Measurements from ENCODE around the gene FBXO36. TPM values are rescaled to one million over a fixed set of nuclear protein-coding genes. Genes with fewer than 3 reads are reported as not detected.

Gene FBXO36
- total and polyA plus RNA-seq, 2 experiments from 2014 or later, result 5.8 to 7.6 TPM

DNA sequence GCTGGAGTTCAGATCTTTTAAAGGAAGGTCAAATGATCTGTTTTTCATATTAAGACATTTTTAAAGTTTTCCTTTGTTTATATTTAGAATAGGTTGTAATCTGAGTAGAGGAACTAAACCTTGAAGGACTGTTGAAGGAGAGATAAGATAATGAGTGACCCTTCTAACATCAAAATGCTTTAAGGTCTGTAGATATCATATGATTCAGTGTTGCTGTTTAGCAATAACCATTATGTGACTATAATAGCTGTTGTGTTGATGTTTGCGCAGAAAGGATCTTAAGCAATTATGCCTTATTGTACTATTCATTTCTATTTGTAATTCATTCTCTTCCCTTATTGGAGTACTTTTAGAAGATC is 86.4 kb downstream of the FBXO36 start:
- Histone ChIP-seq H3F3A (replicated peaks; ENCODE audit: low read depth) (no peaks in the 10 kb centered on the region), H3K9me2 (ENCODE audit: insufficient read depth) (no peaks in the 10 kb centered on the region), H3K4me2 (no peak overlapping the region), H3K27me3 (ENCODE audit: insufficient read depth) (no peaks in the 10 kb centered on the region), H3K27ac (ENCODE audit: low read depth) (no peak overlapping the region), H3K4me3 (no peak overlapping the region), H2AFZ (no peak overlapping the region), H3K79me2 (replicated peaks; ENCODE audit: insufficient read depth) (no peaks in the 10 kb centered on the region), H3K36me3 (ENCODE audit: insufficient read depth) (no peaks in the 10 kb centered on the region), H4K20me1 (replicated peaks; ENCODE audit: insufficient read depth) (no peaks in the 10 kb centered on the region), H3K4me1 (ENCODE audit: insufficient read depth) (no peaks in the 10 kb centered on the region)
- DNase-seq (ENCODE audit: low spot score), result no peak
- H3K27me3 Mint-ChIP-seq (ENCODE audit: insufficient read depth, low read depth, poor library complexity), result peaks cover 7% of the 10 kb centered on the region
- H3K27ac Mint-ChIP-seq, result no peak overlapping the region
- TF ChIP-seq POLR2AphosphoS5 (IDR thresholded peaks at IDR 0.05; ENCODE audit: low read depth) (no peak), STAT1 (IDR thresholded peaks at IDR 0.05; ENCODE audit: unreplicated experiment) (no peak), EZH2 (IDR thresholded peaks at IDR 0.05; ENCODE audit: low read depth, unreplicated experiment) (no peak), CREB1 (CRISPR knock-in tag; IDR thresholded peaks at IDR 0.05; ENCODE audit: low read depth) (no peak), ZNF331 (CRISPR knock-in tag; IDR thresholded peaks at IDR 0.05; ENCODE audit: low read depth) (no peak), EZH2phosphoT487 (IDR thresholded peaks at IDR 0.05; ENCODE audit: unreplicated experiment) (no peak)
- TF ChIP-seq, protein P1, sequence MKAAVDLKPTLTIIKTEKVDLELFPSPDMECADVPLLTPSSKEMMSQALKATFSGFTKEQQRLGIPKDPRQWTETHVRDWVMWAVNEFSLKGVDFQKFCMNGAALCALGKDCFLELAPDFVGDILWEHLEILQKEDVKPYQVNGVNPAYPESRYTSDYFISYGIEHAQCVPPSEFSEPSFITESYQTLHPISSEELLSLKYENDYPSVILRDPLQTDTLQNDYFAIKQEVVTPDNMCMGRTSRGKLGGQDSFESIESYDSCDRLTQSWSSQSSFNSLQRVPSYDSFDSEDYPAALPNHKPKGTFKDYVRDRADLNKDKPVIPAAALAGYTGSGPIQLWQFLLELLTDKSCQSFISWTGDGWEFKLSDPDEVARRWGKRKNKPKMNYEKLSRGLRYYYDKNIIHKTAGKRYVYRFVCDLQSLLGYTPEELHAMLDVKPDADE (IDR thresholded peaks at IDR 0.05), result no peak
- TF ChIP-seq, protein P2, sequence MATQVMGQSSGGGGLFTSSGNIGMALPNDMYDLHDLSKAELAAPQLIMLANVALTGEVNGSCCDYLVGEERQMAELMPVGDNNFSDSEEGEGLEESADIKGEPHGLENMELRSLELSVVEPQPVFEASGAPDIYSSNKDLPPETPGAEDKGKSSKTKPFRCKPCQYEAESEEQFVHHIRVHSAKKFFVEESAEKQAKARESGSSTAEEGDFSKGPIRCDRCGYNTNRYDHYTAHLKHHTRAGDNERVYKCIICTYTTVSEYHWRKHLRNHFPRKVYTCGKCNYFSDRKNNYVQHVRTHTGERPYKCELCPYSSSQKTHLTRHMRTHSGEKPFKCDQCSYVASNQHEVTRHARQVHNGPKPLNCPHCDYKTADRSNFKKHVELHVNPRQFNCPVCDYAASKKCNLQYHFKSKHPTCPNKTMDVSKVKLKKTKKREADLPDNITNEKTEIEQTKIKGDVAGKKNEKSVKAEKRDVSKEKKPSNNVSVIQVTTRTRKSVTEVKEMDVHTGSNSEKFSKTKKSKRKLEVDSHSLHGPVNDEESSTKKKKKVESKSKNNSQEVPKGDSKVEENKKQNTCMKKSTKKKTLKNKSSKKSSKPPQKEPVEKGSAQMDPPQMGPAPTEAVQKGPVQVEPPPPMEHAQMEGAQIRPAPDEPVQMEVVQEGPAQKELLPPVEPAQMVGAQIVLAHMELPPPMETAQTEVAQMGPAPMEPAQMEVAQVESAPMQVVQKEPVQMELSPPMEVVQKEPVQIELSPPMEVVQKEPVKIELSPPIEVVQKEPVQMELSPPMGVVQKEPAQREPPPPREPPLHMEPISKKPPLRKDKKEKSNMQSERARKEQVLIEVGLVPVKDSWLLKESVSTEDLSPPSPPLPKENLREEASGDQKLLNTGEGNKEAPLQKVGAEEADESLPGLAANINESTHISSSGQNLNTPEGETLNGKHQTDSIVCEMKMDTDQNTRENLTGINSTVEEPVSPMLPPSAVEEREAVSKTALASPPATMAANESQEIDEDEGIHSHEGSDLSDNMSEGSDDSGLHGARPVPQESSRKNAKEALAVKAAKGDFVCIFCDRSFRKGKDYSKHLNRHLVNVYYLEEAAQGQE (IDR thresholded peaks at IDR 0.05; ENCODE audit: unreplicated experiment), result no peak
- TF ChIP-seq, protein P3, sequence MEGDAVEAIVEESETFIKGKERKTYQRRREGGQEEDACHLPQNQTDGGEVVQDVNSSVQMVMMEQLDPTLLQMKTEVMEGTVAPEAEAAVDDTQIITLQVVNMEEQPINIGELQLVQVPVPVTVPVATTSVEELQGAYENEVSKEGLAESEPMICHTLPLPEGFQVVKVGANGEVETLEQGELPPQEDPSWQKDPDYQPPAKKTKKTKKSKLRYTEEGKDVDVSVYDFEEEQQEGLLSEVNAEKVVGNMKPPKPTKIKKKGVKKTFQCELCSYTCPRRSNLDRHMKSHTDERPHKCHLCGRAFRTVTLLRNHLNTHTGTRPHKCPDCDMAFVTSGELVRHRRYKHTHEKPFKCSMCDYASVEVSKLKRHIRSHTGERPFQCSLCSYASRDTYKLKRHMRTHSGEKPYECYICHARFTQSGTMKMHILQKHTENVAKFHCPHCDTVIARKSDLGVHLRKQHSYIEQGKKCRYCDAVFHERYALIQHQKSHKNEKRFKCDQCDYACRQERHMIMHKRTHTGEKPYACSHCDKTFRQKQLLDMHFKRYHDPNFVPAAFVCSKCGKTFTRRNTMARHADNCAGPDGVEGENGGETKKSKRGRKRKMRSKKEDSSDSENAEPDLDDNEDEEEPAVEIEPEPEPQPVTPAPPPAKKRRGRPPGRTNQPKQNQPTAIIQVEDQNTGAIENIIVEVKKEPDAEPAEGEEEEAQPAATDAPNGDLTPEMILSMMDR (conservative IDR thresholded peaks at IDR 0.05; ENCODE audit: low read depth in 2 of 2), result no peak
- TF ChIP-seq, protein P4, sequence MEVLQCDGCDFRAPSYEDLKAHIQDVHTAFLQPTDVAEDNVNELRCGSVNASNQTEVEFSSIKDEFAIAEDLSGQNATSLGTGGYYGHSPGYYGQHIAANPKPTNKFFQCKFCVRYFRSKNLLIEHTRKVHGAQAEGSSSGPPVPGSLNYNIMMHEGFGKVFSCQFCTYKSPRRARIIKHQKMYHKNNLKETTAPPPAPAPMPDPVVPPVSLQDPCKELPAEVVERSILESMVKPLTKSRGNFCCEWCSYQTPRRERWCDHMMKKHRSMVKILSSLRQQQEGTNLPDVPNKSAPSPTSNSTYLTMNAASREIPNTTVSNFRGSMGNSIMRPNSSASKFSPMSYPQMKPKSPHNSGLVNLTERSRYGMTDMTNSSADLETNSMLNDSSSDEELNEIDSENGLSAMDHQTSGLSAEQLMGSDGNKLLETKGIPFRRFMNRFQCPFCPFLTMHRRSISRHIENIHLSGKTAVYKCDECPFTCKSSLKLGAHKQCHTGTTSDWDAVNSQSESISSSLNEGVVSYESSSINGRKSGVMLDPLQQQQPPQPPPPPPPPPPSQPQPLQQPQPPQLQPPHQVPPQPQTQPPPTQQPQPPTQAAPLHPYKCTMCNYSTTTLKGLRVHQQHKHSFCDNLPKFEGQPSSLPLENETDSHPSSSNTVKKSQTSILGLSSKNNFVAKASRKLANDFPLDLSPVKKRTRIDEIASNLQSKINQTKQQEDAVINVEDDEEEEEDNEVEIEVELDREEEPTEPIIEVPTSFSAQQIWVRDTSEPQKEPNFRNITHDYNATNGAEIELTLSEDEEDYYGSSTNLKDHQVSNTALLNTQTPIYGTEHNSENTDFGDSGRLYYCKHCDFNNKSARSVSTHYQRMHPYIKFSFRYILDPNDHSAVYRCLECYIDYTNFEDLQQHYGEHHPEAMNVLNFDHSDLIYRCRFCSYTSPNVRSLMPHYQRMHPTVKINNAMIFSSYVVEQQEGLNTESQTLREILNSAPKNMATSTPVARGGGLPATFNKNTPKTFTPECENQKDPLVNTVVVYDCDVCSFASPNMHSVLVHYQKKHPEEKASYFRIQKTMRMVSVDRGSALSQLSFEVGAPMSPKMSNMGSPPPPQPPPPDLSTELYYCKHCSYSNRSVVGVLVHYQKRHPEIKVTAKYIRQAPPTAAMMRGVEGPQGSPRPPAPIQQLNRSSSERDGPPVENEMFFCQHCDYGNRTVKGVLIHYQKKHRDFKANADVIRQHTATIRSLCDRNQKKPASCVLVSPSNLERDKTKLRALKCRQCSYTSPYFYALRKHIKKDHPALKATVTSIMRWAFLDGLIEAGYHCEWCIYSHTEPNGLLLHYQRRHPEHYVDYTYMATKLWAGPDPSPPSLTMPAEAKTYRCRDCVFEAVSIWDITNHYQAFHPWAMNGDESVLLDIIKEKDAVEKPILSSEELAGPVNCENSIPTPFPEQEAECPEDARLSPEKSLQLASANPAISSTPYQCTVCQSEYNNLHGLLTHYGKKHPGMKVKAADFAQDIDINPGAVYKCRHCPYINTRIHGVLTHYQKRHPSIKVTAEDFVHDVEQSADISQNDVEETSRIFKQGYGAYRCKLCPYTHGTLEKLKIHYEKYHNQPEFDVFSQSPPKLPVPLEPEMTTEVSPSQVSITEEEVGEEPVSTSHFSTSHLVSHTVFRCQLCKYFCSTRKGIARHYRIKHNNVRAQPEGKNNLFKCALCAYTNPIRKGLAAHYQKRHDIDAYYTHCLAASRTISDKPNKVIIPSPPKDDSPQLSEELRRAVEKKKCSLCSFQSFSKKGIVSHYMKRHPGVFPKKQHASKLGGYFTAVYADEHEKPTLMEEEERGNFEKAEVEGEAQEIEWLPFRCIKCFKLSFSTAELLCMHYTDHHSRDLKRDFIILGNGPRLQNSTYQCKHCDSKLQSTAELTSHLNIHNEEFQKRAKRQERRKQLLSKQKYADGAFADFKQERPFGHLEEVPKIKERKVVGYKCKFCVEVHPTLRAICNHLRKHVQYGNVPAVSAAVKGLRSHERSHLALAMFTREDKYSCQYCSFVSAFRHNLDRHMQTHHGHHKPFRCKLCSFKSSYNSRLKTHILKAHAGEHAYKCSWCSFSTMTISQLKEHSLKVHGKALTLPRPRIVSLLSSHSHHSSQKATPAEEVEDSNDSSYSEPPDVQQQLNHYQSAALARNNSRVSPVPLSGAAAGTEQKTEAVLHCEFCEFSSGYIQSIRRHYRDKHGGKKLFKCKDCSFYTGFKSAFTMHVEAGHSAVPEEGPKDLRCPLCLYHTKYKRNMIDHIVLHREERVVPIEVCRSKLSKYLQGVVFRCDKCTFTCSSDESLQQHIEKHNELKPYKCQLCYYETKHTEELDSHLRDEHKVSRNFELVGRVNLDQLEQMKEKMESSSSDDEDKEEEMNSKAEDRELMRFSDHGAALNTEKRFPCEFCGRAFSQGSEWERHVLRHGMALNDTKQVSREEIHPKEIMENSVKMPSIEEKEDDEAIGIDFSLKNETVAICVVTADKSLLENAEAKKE (CRISPR knock-in tag; IDR thresholded peaks at IDR 0.05), result no peak
- peaks cover 2% of the 10 kb centered on the region; the same call in 1 of the 3 replicates for H3K36me3 Mint-ChIP-seq (ENCODE audit: low read depth)
- no peaks in the 10 kb centered on the region for H3K9me3 Mint-ChIP-seq
- no peak overlapping the region for H3K4me3 Mint-ChIP-seq
- H3K4me1 Mint-ChIP-seq, result no peaks in the 10 kb centered on the region
- ATAC-seq, result no peak
